Right lobe of liver (tissue), 4 donors: ENCODE data around the gene CIAPIN1.

ENCODE experiments used
- CTCF ChIP-seq, 4 donors: fragments of 200-600 bp in 3 of 4; fragments of 450-650 bp in 1 of 4; IDR thresholded peaks; one replicate each; pipeline versions ENCODE4 v1.5.1 to v1.8.0; 2016 to 2022; ENCODE audit warnings: antibody characterized with exemption in 4 of 4, mild to moderate bottlenecking in 2 of 4
- POLR2A ChIP-seq: fragments of 450-650 bp; IDR thresholded peaks from one replicate; pipeline ENCODE4 v1.6.1; 2017; ENCODE audit warnings: antibody characterized with exemption, mild to moderate bottlenecking
- donor health status: DM: no; HTN: no; CAD: no.
- donor health status: DM: no; HTN: no; CAD: no.
- donor health status: DM: no; HTN: yes; CAD: no.

GRCh38 chr16:57476546-57477410 lies 29.6 kb upstream of the CIAPIN1 start:
- TF ChIP-seq CTCF (IDR thresholded peaks at IDR 0.05), result no peak
- TF ChIP-seq POLR2A, result no peak
